SJSA1 (cell line): ENCODE results near the gene DNAJB14. TPM values are rescaled to one million over a fixed set of nuclear protein-coding genes. Genes with fewer than 3 reads are reported as not detected.

Source experiments
- DNase-seq, 2 experiments: peaks; one replicate each; pipeline ENCODE4 v3.0.0-alpha.2; 2015 to 2020; ENCODE audit warnings: low spot score in 2 of 2, low read depth in 1 of 2
- H3K27ac ChIP-seq: fragments of 250-450 bp; sonication (Bioruptor Pico); 2 replicates; pipeline ENCODE4 v1.5.1; 2020; ENCODE audit warnings: mild to moderate bottlenecking, moderate library complexity
- H3K27me3 ChIP-seq: fragments of 250-450 bp; sonication (Bioruptor Pico); replicated peaks from 2 replicates; pipeline ENCODE4 v1.5.1; 2020; ENCODE audit warnings: mild to moderate bottlenecking, moderate library complexity
- H3K36me3 ChIP-seq: fragments of 250-450 bp; sonication (Bioruptor Pico); 2 replicates; pipeline ENCODE4 v1.5.1; 2020; ENCODE audit warnings: mild to moderate bottlenecking
- H3K4me1 ChIP-seq: fragments of 250-450 bp; sonication (Bioruptor Pico); replicated peaks from 2 replicates; pipeline ENCODE4 v1.6.1; 2021; ENCODE audit warnings: mild to moderate bottlenecking
- H3K4me3 ChIP-seq: fragments of 250-450 bp; sonication (Bioruptor Pico); 2 replicates; pipeline ENCODE4 v1.5.1; 2020; ENCODE audit warnings: mild to moderate bottlenecking
- H3K9me3 ChIP-seq: fragments of 250-450 bp; sonication (Bioruptor Pico); replicated peaks from 2 replicates; pipeline ENCODE4 v1.5.1; 2020; ENCODE audit warnings: mild to moderate bottlenecking
- total RNA-seq: library from RNA; depleted of rRNA; stranded (reverse); fragments of >200 nt; shearing (Covaris generic); gene quantifications from 2 replicates; pipeline ENCODE4 v1.2.3, GENCODE V29; 2014

Gene DNAJB14
- total RNA-seq, 1 experiment from 2014 or later = 38.9 TPM

- Histone ChIP-seq H3K9me3 (no peaks in the 10 kb centered on the region), H3K27me3 (no peaks in the 10 kb centered on the region), H3K4me1 (no peaks in the 10 kb centered on the region), H3K36me3 (peaks cover 44% of the 10 kb centered on the region), H3K4me3 (no peak overlapping the region), H3K27ac (no peak overlapping the region)
- DNase-seq = no peak
Measured at GRCh38 chr4:99917575-99917974, 28.8 kb downstream of the DNAJB14 start.

- no peak for DNase-seq
- Histone ChIP-seq H3K27ac (no peak overlapping the region), H3K27me3 (no peaks in the 10 kb centered on the region), H3K9me3 (no peaks in the 10 kb centered on the region), H3K4me1 (no peaks in the 10 kb centered on the region), H3K36me3 (peaks cover 32% of the 10 kb centered on the region), H3K4me3 (no peak overlapping the region)
Measured at GRCh38 chr4:99915449-99915848, 31.0 kb downstream of the DNAJB14 start.

GRCh38 chr4:99894998-99895397, 51.4 kb downstream of the DNAJB14 start:
- no peaks in the 10 kb centered on the region for H3K27me3 ChIP-seq
- H3K9me3 ChIP-seq = no peaks in the 10 kb centered on the region
- DNase-seq = no peak
- peak overlapping the region; percentile 75 for H3K4me3 ChIP-seq
- H3K27ac ChIP-seq = peak overlapping the region; percentile 45
- peaks cover 17% of the 10 kb centered on the region; the same call in 1 of the 2 replicates for H3K36me3 ChIP-seq
- peaks cover 11% of the 10 kb centered on the region for H3K4me1 ChIP-seq

- peaks cover 11% of the 10 kb centered on the region for H3K4me1 ChIP-seq
- H3K36me3 ChIP-seq = peaks cover 17% of the 10 kb centered on the region
- peak within 1 kb of the TSS; percentile 75 for H3K4me3 ChIP-seq
- H3K27me3 ChIP-seq = no peaks in the 10 kb centered on the region
- H3K27ac ChIP-seq = peak within 1 kb of the TSS; percentile 60
- DNase-seq = peak; percentile 74 to 89
- no peaks in the 10 kb centered on the region for H3K9me3 ChIP-seq
Measured at GRCh38 chr4:99894161-99894997, 52.0 kb downstream of the DNAJB14 start, which contains the start of gene LAMTOR3. LAMTOR3 (minus strand) TSS chr4:99894427; CDS start chr4:99893963, 464 bp downstream.

GRCh38 chr4:99893839-99894160, 52.6 kb downstream of the DNAJB14 start:
- peak overlapping the region; percentile 60 for H3K27ac ChIP-seq
- H3K9me3 ChIP-seq = no peaks in the 10 kb centered on the region
- H3K27me3 ChIP-seq = no peaks in the 10 kb centered on the region
- peaks cover 17% of the 10 kb centered on the region for H3K36me3 ChIP-seq
- H3K4me3 ChIP-seq = peak overlapping the region; percentile 75
- no peak for DNase-seq
- peaks cover 11% of the 10 kb centered on the region for H3K4me1 ChIP-seq

- Histone ChIP-seq H3K36me3 (peaks cover 17% of the 10 kb centered on the region), H3K4me1 (peaks cover 11% of the 10 kb centered on the region), H3K4me3 (peak overlapping the region; percentile 75), H3K27me3 (no peaks in the 10 kb centered on the region), H3K27ac (no peak overlapping the region), H3K9me3 (no peaks in the 10 kb centered on the region)
- no peak for DNase-seq
Measured at GRCh38 chr4:99893029-99893428, 53.4 kb downstream of the DNAJB14 start.

- peaks cover 16% of the 10 kb centered on the region for H3K4me1 ChIP-seq
Measured at GRCh38 chr4:99891351-99891750, 55.1 kb downstream of the DNAJB14 start.

GRCh38 chr4:99887837-99888236, 58.6 kb downstream of the DNAJB14 start:
- Histone ChIP-seq H3K9me3 (no peaks in the 10 kb centered on the region), H3K4me1 (peaks cover 16% of the 10 kb centered on the region), H3K27ac (no peak overlapping the region), H3K27me3 (no peaks in the 10 kb centered on the region), H3K36me3 (peaks cover 15% of the 10 kb centered on the region), H3K4me3 (no peak overlapping the region)
- no peak for DNase-seq

More at GRCh38 chr4:99891351-99891750, 55.1 kb downstream of the DNAJB14 start:
- Histone ChIP-seq H3K9me3 (no peaks in the 10 kb centered on the region), H3K36me3 (peaks cover 17% of the 10 kb centered on the region), H3K27ac (no peak overlapping the region), H3K27me3 (no peaks in the 10 kb centered on the region), H3K4me3 (no peak overlapping the region)
- DNase-seq = no peak

GRCh38 chr4:99886146-99886545, 60.3 kb downstream of the DNAJB14 start:
- H3K36me3 ChIP-seq = peaks cover 15% of the 10 kb centered on the region
- peak; percentile 45 to 51 for DNase-seq
- peak overlapping the region; percentile 37 for H3K27ac ChIP-seq
- H3K4me1 ChIP-seq = peaks cover 14% of the 10 kb centered on the region
- H3K9me3 ChIP-seq = no peaks in the 10 kb centered on the region
- no peaks in the 10 kb centered on the region for H3K27me3 ChIP-seq
- no peak overlapping the region for H3K4me3 ChIP-seq

GRCh38 chr4:99885687-99886086, 60.7 kb downstream of the DNAJB14 start:
- Histone ChIP-seq H3K36me3 (peaks cover 19% of the 10 kb centered on the region), H3K4me1 (peaks cover 14% of the 10 kb centered on the region), H3K4me3 (no peak overlapping the region), H3K27ac (peak overlapping the region; percentile 37), H3K9me3 (no peaks in the 10 kb centered on the region), H3K27me3 (no peaks in the 10 kb centered on the region)
- DNase-seq = no peak

- peaks cover 14% of the 10 kb centered on the region for H3K4me1 ChIP-seq
- DNase-seq = peak in 1 of 2 experiments; percentile 22
Measured at GRCh38 chr4:99885063-99885664, 61.3 kb downstream of the DNAJB14 start.

GRCh38 chr4:99879458-99879857, 67.0 kb downstream of the DNAJB14 start:
- Histone ChIP-seq H3K9me3 (no peaks in the 10 kb centered on the region), H3K27ac (no peak overlapping the region), H3K4me1 (no peaks in the 10 kb centered on the region), H3K27me3 (no peaks in the 10 kb centered on the region), H3K36me3 (peaks cover 50% of the 10 kb centered on the region), H3K4me3 (no peak overlapping the region)
- DNase-seq = no peak

More at GRCh38 chr4:99885063-99885664, 61.3 kb downstream of the DNAJB14 start:
- H3K27me3 ChIP-seq = no peaks in the 10 kb centered on the region
- no peak overlapping the region for H3K4me3 ChIP-seq
- H3K27ac ChIP-seq = no peak overlapping the region
- peaks cover 23% of the 10 kb centered on the region for H3K36me3 ChIP-seq
- no peaks in the 10 kb centered on the region for H3K9me3 ChIP-seq

- Histone ChIP-seq H3K4me3 (no peak overlapping the region), H3K36me3 (peaks cover 50% of the 10 kb centered on the region), H3K4me1 (no peaks in the 10 kb centered on the region), H3K9me3 (no peaks in the 10 kb centered on the region), H3K27ac (no peak overlapping the region), H3K27me3 (no peaks in the 10 kb centered on the region)
- DNase-seq = no peak
Measured at GRCh38 chr4:99878604-99879003, 67.8 kb downstream of the DNAJB14 start.

- no peaks in the 10 kb centered on the region for H3K27me3 ChIP-seq
- H3K4me3 ChIP-seq = no peak overlapping the region
- no peaks in the 10 kb centered on the region for H3K9me3 ChIP-seq
- DNase-seq = no peak
- peaks cover 46% of the 10 kb centered on the region for H3K36me3 ChIP-seq
- no peaks in the 10 kb centered on the region for H3K4me1 ChIP-seq
- no peak overlapping the region for H3K27ac ChIP-seq
Measured at GRCh38 chr4:99876946-99877345, 69.5 kb downstream of the DNAJB14 start.
